Colonic mucosa (tissue), 4 donors: Measurements from ENCODE around the gene FGF1. TPM values are rescaled to one million over a fixed set of nuclear protein-coding genes. Genes with fewer than 3 reads are reported as not detected.

Experiments used
- DNase-seq: peaks from one replicate; pipeline ENCODE4 v3.0.0-alpha.2; 2020
- H3K27ac ChIP-seq: fragments of 200-600 bp; one replicate; pipeline ENCODE4 v1.8.0; 2021
- H3K27me3 ChIP-seq: fragments of 200-600 bp; one replicate; pipeline ENCODE4 v1.8.0; 2021
- H3K36me3 ChIP-seq: fragments of 200-600 bp; one replicate; pipeline ENCODE4 v1.8.0; 2021
- H3K4me1 ChIP-seq: fragments of 200-600 bp; one replicate; pipeline ENCODE4 v1.8.0; 2021; ENCODE audit warnings: mild to moderate bottlenecking
- H3K4me3 ChIP-seq: fragments of 200-600 bp; one replicate; pipeline ENCODE4 v1.8.0; 2021
- H3K9ac ChIP-seq, 2 donors: one replicate each; pipeline ENCODE4 v1.7.0; 2013; ENCODE audit warnings: control low read depth in 2 of 2, low read depth in 2 of 2, low read length in 2 of 2
- H3K9me3 ChIP-seq: fragments of 200-600 bp; one replicate; pipeline ENCODE4 v1.8.0; 2021
- intact Hi-C: fragments of 100-400 bp; cut with DNase I; formaldehyde crosslinking; loops from one replicate; pipeline ENCODE4 v1.14.1; 2022
- total RNA-seq, 2 donors: library from RNA; stranded (reverse); fragmentation: NEBNext Ultra II Directional in 1 of 2; extraction: Animal tissue kit (Norgen Biotek cat#: 25700) in 1 of 2; gene quantifications; one replicate each; pipeline ENCODE4 v1.2.1, GENCODE V29; 2021
- TF ChIP-seq, protein P1 (sequence below): fragments of 200-600 bp; IDR thresholded peaks from one replicate; pipeline ENCODE4 v1.8.0; 2022; ENCODE audit warnings: antibody characterized with exemption, mild to moderate bottlenecking
- donor health status: healthy.
- donor health status: DM: no; HTN: no; CAD: no.
- donor health status: DM: no; HTN: no; CAD: no.

FGF1 gene
- total RNA-seq, 2 donors from 2014 or later, result 0.90 TPM; not detected in 1

DNA sequence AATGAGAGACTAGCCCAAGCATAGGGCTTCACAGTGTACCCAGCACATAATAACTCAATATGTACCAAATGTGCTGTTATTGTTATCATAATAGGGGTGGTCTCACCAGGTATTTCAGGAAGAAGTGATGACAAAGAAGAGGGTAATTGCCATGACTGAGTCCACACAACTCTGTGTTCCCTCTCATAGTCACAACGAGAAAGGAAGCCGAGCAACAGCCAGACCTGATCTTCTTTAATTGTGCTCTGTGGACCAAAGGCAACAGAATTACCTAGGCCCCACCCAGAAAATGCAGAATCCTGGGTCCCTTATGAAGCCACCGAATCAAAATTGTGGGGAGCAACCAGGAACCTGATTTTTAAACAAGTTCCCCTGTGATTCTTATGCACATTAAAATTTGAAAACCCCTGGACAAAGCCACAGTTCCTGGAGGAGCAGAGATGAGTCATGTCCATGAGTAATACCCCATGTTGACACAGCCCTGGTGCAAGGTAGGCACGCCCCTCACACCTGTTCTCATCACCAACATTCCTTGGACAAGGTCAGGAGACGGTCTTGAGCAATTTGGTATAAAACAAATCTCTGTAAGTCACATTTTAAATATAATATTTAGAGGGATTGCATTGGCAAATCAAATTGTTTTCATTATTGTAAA lies 5.2 kb downstream of the FGF1 start:
- Histone ChIP-seq H3K9ac (no peak overlapping the region), H3K27ac (peak overlapping the region; percentile 7)
- intact Hi-C loops, result no loop called here

DNA sequence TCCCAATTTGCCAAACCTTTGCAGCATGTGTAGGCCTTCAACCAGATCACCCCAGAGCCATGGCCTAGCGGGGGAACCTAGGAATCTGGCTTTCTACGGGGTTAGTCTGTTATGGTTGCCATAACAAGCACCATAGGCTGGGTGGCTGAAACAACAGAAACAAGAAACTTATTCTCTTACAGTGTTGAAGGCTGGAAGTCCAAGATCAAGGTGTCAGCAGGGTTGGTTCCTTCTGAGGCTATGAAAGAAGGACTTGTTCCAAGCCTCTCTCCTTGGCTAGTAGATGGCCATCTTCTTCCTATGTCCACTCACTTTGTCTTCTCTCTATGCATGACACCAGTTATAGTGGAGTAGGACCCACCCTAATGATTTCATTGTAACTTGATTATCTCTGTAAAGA lies 6.1 kb downstream of the FGF1 start:
- TF ChIP-seq, protein P1, sequence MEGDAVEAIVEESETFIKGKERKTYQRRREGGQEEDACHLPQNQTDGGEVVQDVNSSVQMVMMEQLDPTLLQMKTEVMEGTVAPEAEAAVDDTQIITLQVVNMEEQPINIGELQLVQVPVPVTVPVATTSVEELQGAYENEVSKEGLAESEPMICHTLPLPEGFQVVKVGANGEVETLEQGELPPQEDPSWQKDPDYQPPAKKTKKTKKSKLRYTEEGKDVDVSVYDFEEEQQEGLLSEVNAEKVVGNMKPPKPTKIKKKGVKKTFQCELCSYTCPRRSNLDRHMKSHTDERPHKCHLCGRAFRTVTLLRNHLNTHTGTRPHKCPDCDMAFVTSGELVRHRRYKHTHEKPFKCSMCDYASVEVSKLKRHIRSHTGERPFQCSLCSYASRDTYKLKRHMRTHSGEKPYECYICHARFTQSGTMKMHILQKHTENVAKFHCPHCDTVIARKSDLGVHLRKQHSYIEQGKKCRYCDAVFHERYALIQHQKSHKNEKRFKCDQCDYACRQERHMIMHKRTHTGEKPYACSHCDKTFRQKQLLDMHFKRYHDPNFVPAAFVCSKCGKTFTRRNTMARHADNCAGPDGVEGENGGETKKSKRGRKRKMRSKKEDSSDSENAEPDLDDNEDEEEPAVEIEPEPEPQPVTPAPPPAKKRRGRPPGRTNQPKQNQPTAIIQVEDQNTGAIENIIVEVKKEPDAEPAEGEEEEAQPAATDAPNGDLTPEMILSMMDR, result no peak
- Histone ChIP-seq H3K27me3 (no peaks in the 10 kb centered on the region), H3K9me3 (no peaks in the 10 kb centered on the region), H3K4me3 (no peak overlapping the region), H3K27ac (no peak overlapping the region), H3K9ac (no peak overlapping the region), H3K4me1 (no peaks in the 10 kb centered on the region), H3K36me3 (no peaks in the 10 kb centered on the region)
- intact Hi-C loops, result no loop called here
- DNase-seq, result no peak

More for the DNA sequence above, 5.2 kb downstream of the FGF1 start:
- H3K9me3 ChIP-seq, result no peaks in the 10 kb centered on the region
- no peaks in the 10 kb centered on the region for H3K4me1 ChIP-seq
- H3K36me3 ChIP-seq, result no peaks in the 10 kb centered on the region
- DNase-seq, result peak; percentile 81
- H3K4me3 ChIP-seq, result no peak overlapping the region
- TF ChIP-seq, protein P1, result no peak
- H3K27me3 ChIP-seq, result no peaks in the 10 kb centered on the region

DNA sequence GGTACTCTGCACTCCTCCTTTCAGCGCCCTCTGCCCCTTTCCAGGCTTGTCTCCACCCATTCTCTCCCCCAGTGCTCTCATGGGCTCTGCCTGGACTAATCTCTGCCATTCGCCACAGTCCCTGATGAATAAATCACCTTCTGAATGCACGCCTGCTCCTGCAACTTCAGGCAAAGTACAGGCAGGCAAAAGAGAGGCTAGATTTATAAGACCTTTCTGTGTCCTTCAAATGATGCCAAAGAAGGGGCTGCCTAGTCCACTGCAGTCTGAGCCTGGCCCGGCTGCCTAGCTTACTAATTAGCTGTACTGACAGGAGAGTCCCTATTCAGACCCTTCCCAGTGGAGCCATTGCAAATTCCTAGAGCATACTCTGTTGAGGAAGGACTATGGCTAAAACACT lies 7.4 kb downstream of the FGF1 start:
- H3K36me3 ChIP-seq, result no peaks in the 10 kb centered on the region
- no peaks in the 10 kb centered on the region for H3K9me3 ChIP-seq
- no peak for DNase-seq
- no peaks in the 10 kb centered on the region for H3K4me1 ChIP-seq
- TF ChIP-seq, protein P1, result no peak
- H3K27ac ChIP-seq, result no peak overlapping the region
- no peak overlapping the region for H3K9ac ChIP-seq
- no peak overlapping the region for H3K4me3 ChIP-seq
- intact Hi-C loops, result no loop called here
- no peaks in the 10 kb centered on the region for H3K27me3 ChIP-seq

DNA sequence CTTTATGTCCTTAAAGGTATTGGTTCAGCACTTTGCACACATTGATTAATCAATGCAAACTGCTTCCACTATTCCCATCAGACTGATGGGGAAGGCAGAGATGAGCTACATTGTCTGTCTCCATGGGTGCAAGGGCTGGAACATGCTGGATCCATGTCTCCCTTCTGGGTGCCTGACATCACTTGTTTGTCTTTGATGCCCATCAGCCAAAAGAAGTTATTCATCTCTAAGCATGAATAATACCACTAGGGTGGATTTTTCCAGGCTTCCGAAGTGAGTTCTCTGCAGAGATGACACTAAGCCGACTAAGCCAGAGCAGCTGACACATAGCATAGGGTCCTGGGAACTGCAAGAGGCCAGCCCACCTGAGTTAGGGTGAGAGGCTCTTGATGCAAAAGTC lies 8.7 kb downstream of the FGF1 start:
- intact Hi-C loops, result no loop called here
- Histone ChIP-seq H3K27ac (no peak overlapping the region), H3K27me3 (no peaks in the 10 kb centered on the region), H3K9me3 (no peaks in the 10 kb centered on the region), H3K4me1 (no peaks in the 10 kb centered on the region), H3K36me3 (no peaks in the 10 kb centered on the region), H3K4me3 (no peak overlapping the region), H3K9ac (no peak overlapping the region)
- TF ChIP-seq, protein P1, result no peak
- no peak for DNase-seq

DNA sequence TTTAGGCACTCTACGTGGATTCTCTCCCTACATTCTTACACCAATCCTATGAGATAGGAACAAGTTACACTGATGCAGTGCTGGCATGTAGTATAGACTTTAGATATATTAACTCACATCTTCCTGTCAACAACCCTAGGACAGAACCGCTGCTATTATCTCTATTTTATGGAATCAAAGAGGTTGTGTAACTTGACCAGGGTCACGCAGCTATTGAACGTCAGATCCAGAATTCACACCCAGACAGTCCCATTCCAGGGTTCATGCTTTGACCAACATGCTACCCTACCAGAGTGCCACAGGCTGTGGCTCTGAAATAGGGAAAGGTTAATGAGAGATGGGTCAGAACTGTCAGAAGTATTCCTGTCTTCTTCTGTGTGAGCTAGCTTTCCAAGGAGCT lies 9.6 kb downstream of the FGF1 start:
- intact Hi-C loops, result no loop called here
- DNase-seq, result no peak
- H3K27me3 ChIP-seq, result no peaks in the 10 kb centered on the region
- TF ChIP-seq, protein P1, result no peak
- no peak overlapping the region for H3K9ac ChIP-seq
- H3K27ac ChIP-seq, result no peak overlapping the region
- no peaks in the 10 kb centered on the region for H3K36me3 ChIP-seq
- H3K4me1 ChIP-seq, result no peaks in the 10 kb centered on the region
- H3K9me3 ChIP-seq, result no peaks in the 10 kb centered on the region
- no peak overlapping the region for H3K4me3 ChIP-seq
